ENCODE results near the gene SEMA5A. TPM values are rescaled to one million over a fixed set of nuclear protein-coding genes. Genes with fewer than 3 reads are reported as not detected.
A peak's percentile ranks its signal among the peaks of the same experiment; 100 is the strongest.

The SEMA5A gene
- total RNA-seq, 1 donor: 42.3 TPM

DNA sequence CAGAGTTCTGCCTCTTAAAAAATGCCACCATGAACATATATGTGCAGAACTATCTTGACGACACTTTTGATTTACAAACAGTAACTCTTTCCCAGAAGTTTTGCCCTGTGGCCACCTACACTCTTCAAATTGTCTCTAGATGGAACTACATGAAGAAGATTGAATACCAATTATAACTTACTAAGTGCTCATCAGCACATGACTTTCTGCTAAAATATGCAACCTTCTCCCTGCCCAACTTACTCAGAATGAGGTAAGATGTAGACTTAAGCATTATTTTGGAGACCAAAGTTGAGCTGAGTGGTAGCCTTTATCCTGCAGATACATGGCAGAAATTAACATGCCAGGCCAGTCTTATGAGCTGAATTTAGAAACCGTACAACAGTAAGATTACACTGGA, 105.4 kb downstream of the SEMA5A start:
- Histone ChIP-seq H3K27me3 (ENCODE audit: insufficient read depth, low read length) (no peaks in the 10 kb centered on the region), H3K9me3 (ENCODE audit: low read depth, low read length) (no peaks in the 10 kb centered on the region), H3K79me2 (ENCODE audit: insufficient read depth, low read length) (peaks cover 33% of the 10 kb centered on the region), H3K27ac (ENCODE audit: low read depth, low read length) (peak overlapping the region; percentile 91), H3K4me2 (ENCODE audit: insufficient read depth, low read length) (peak overlapping the region; percentile 51), H3K4me1 (ENCODE audit: insufficient read depth, low read length) (peaks cover 34% of the 10 kb centered on the region), H3K36me3 (ENCODE audit: insufficient read depth, low read length) (peaks cover 5% of the 10 kb centered on the region), H2AFZ (ENCODE audit: low read length) (no peak overlapping the region), H4K20me1 (ENCODE audit: insufficient read depth, low read length) (no peaks in the 10 kb centered on the region), H3K4me3 (ENCODE audit: insufficient read depth, low read length) (no peak overlapping the region)
- TF ChIP-seq, protein P1, sequence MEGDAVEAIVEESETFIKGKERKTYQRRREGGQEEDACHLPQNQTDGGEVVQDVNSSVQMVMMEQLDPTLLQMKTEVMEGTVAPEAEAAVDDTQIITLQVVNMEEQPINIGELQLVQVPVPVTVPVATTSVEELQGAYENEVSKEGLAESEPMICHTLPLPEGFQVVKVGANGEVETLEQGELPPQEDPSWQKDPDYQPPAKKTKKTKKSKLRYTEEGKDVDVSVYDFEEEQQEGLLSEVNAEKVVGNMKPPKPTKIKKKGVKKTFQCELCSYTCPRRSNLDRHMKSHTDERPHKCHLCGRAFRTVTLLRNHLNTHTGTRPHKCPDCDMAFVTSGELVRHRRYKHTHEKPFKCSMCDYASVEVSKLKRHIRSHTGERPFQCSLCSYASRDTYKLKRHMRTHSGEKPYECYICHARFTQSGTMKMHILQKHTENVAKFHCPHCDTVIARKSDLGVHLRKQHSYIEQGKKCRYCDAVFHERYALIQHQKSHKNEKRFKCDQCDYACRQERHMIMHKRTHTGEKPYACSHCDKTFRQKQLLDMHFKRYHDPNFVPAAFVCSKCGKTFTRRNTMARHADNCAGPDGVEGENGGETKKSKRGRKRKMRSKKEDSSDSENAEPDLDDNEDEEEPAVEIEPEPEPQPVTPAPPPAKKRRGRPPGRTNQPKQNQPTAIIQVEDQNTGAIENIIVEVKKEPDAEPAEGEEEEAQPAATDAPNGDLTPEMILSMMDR (IDR thresholded peaks at IDR 0.05; ENCODE audit: extremely low read depth, low read depth, low read length): no peak
- peak; percentile 80 for DNase-seq (ENCODE audit: insufficient read length, low spot score, missing footprints)

DNA sequence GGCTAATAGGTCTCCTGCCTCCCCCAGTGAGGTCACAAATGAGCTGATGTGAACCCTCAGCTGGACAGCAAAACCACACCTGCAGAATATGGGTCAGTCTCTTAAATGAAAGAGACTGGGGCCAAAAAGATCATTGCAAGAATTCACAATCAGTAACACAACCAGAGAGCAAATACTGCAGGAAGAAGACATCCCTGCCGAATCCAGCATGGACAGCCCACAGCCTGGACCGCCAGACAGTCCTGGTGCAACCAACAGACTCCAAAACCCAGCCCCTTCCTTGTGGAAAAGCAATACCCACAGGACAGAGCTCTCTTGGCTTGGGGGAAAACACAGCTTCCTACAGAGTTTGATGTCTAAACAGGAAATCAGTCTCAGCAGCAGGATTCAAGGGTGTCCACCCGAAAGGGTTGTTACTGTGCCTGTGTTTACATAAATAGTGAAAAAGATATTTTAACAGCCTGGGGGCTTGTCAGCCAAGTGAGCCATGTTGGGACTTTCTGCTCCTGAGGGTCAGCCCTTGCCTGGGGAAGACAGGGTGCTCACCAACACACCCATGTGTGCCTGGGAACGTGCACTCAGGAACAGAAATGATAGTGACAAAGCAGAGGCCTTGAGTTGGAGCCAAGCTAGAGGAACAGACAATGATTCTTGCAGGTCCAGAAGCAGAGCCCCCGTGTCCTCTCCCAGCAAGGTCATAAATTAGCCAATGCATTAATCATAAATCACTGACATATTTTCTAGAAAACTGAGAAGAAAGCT, 106.2 kb downstream of the SEMA5A start:
- H3K27ac ChIP-seq (ENCODE audit: low read depth, low read length): peak overlapping the region; percentile 91
- DNase-seq (ENCODE audit: insufficient read length, low spot score, missing footprints): no peak
- H3K4me2 ChIP-seq (ENCODE audit: insufficient read depth, low read length): peak overlapping the region; percentile 51
- H3K27me3 ChIP-seq (ENCODE audit: insufficient read depth, low read length): no peaks in the 10 kb centered on the region
- H4K20me1 ChIP-seq (ENCODE audit: insufficient read depth, low read length): no peaks in the 10 kb centered on the region
- H3K79me2 ChIP-seq (ENCODE audit: insufficient read depth, low read length): peaks cover 30% of the 10 kb centered on the region
- H2AFZ ChIP-seq (ENCODE audit: low read length): peak overlapping the region; percentile 71
- peaks cover 34% of the 10 kb centered on the region for H3K4me1 ChIP-seq (ENCODE audit: insufficient read depth, low read length)
- peaks cover 5% of the 10 kb centered on the region for H3K36me3 ChIP-seq (ENCODE audit: insufficient read depth, low read length)
- TF ChIP-seq, protein P1 (IDR thresholded peaks at IDR 0.05; ENCODE audit: extremely low read depth, low read depth, low read length): no peak
- peak overlapping the region; percentile 15 for H3K4me3 ChIP-seq (ENCODE audit: insufficient read depth, low read length)
- no peaks in the 10 kb centered on the region for H3K9me3 ChIP-seq (ENCODE audit: low read depth, low read length)

DNA sequence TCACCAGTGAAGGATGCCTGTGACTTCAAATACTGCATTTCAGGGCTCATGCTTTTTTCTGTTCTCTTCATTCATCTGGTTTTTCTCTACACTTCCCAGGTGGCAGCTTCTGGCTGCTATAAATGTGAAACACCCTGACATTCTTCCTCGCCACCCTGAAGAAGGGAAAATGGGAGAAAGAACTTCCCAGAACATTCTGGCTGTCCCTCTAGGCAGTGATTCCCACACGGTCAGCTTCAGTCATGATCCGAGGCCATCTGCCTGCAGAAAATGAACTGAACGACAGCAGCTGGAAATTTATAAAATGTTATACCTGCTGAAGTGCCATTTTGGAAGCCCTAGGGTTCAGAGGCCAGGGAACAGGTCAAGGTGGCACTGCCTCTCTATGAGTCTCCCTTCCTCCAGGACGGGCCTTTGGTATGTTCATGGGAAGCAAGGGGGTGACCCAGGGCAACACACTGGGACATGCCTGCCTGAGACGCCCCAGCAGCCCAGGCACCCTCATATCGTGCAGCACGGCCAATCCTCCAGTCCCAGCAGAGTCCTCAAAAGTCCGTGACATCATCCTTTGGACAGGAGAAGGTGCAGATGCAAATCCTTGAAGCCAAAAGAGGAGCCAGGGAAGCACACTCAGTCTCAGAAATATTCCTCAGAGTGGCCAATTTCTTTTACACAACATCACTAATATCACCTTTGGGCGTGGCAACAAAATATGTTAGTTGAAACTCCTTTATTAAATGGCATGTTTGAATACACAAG, 107.1 kb downstream of the SEMA5A start:
- H3K4me1 ChIP-seq (ENCODE audit: insufficient read depth, low read length): peaks cover 34% of the 10 kb centered on the region
- peaks cover 27% of the 10 kb centered on the region for H3K79me2 ChIP-seq (ENCODE audit: insufficient read depth, low read length)
- TF ChIP-seq, protein P1 (IDR thresholded peaks at IDR 0.05; ENCODE audit: extremely low read depth, low read depth, low read length): no peak
- peaks cover 5% of the 10 kb centered on the region for H3K36me3 ChIP-seq (ENCODE audit: insufficient read depth, low read length)
- H2AFZ ChIP-seq (ENCODE audit: low read length): no peak overlapping the region
- no peak overlapping the region for H3K4me3 ChIP-seq (ENCODE audit: insufficient read depth, low read length)
- H3K9me3 ChIP-seq (ENCODE audit: low read depth, low read length): no peaks in the 10 kb centered on the region
- no peak for DNase-seq (ENCODE audit: insufficient read length, low spot score, missing footprints)
- H3K27ac ChIP-seq (ENCODE audit: low read depth, low read length): peak overlapping the region; percentile 91
- H4K20me1 ChIP-seq (ENCODE audit: insufficient read depth, low read length): no peaks in the 10 kb centered on the region
- H3K27me3 ChIP-seq (ENCODE audit: insufficient read depth, low read length): no peaks in the 10 kb centered on the region
- H3K4me2 ChIP-seq (ENCODE audit: insufficient read depth, low read length): no peak overlapping the region

DNA sequence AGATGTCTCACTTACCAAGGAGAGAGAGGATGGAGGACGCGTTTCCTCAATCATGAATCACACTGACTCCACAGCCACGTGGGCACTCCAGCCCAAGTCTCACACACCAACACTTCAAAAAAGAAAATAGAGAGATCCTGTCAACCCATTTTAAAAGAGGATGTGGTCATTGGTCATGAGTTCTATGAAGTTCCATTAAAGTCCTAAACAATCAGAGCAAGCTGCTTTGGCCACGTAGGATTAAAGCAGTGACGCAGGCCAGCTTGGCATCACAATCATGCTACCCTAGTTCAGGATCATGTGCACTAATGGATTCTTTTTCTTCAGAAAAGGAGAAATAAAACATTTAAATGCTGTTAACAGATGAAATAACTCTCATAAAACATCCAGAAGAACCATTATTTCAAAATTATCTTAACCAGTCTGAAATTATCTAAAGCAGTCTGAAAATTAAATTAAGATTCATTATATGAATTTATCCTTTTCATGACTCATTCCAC, 108.1 kb downstream of the SEMA5A start:
- Histone ChIP-seq H3K27me3 (ENCODE audit: insufficient read depth, low read length) (no peaks in the 10 kb centered on the region), H3K4me1 (ENCODE audit: insufficient read depth, low read length) (peaks cover 34% of the 10 kb centered on the region), H2AFZ (ENCODE audit: low read length) (peak overlapping the region; percentile 47), H3K79me2 (ENCODE audit: insufficient read depth, low read length) (peaks cover 27% of the 10 kb centered on the region), H3K9me3 (ENCODE audit: low read depth, low read length) (no peaks in the 10 kb centered on the region), H3K36me3 (ENCODE audit: insufficient read depth, low read length) (peaks cover 5% of the 10 kb centered on the region), H3K4me3 (ENCODE audit: insufficient read depth, low read length) (no peak overlapping the region), H4K20me1 (ENCODE audit: insufficient read depth, low read length) (no peaks in the 10 kb centered on the region), H3K4me2 (ENCODE audit: insufficient read depth, low read length) (peak overlapping the region; percentile 9), H3K27ac (ENCODE audit: low read depth, low read length) (peak overlapping the region; percentile 91)
- DNase-seq (ENCODE audit: insufficient read length, low spot score, missing footprints): peak; percentile 86
- TF ChIP-seq, protein P1 (IDR thresholded peaks at IDR 0.05; ENCODE audit: extremely low read depth, low read depth, low read length): no peak

Measured in osteoblast (primary cell).